GM18867 (cell line): Measurements from ENCODE around the gene L3MBTL2.

Source experiments
- ATAC-seq: cut with Tn5 transposase; IDR thresholded peaks from one replicate; pipeline ENCODE4 v1.9.1; 2021; ENCODE audit warnings: mild to moderate bottlenecking, moderate library complexity; ENCODE audit not compliant: unreplicated experiment

Gene L3MBTL2

DNA sequence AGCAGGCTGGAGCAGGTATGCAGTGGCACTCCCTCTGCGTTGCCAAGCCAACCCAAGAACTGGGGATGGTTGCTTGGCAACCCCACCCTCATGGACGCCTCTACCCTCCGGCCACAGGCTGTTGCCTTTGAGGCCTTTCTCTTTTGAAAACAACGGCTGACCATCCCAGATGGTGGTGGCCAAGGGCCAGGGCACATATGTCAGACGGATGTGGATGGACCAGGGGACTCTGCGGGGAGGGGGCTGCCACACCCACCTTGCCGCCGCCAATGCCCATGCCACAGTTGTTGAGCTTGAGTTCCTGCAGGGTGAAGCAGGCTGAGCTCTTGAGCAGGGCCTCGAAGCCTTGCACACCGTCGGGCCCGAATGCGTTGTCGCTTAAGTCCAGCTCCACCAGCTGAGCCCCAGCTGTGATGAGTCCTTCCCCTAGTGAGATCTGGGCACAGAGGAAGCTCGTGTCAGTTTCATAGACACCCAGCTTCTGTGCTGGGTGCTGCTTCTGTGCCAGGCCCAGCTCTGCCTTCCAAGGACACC lies 59.4 kb downstream of the L3MBTL2 start:
- ATAC-seq = no peak

DNA sequence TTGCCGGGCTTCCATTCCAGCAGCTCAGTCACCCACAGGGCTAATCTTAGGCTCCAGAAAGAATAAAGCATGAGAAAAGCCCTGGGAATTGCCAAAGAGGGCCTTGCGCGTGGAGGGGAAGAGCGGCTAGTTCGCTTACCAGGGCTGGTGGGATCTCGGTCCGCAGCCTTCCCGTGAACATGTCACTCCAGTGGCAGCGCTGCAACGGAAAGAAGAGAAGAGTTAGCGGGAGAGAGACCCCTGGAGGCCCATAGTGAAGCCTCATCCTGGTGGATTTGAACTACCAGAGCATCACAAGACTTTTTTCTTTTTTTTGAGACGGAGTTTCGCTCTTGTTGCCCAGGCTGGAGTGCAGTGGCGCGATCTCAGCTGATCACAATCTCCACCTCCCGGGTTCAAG lies 62.8 kb downstream of the L3MBTL2 start:
- no peak for ATAC-seq

DNA sequence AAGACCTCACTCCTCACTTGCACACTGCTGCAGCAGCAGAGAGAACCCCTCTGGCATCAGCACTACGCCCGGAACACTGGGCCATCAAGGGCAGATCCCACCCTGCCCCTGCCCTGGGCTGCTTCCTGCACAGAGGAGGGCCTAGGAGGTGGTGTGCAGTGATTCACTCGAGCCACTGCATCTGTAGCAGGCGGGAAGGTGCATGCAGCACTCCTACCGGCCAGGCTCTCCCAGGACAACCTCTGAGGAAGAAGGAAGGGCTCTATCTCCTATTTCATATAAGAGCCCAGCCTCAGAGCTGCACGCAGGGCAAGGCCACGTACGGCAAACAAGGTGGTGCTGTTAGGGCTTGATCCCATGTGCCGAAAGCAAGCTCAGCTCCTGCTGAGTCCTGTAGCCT lies 66.7 kb downstream of the L3MBTL2 start:
- ATAC-seq = no peak

DNA sequence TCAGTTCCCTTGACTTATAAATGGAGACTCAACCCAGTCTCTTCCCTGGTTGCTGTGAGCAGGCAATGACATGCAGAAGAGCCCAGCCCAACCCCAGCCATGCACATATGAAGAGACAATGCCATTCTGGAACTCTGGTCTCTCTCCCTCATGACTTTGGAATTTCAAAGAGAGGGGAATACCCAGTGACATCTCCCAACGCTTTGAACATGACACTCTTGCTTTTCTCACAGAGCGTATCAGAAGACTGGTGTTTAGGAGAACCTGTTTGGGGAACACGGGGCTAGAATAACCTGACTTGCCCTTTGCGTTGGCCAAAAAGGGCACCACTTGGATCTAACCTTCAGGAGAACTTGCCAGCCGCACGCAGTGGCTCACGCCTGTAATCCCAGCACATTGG lies 68.0 kb downstream of the L3MBTL2 start:
- ATAC-seq = no peak

DNA sequence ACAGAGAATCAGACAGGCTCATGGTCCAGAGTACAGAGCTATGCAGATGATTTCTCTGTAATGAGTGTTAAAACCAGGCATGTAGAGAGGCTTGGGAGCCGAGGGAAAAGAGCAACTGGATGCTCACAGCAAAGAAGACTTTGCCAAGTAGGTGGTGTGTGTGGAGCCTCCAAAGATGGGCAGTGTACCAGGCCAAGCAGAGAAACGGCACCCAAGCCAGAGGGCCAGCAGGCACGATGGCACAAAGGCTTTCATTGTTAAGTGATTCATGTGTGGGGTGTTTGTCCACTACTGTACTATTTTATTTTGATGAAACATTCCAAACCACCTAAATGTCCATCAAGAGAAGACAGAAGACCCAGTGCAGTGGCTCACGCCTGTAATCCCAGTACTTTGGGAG lies 69.7 kb downstream of the L3MBTL2 start:
- ATAC-seq = no peak

DNA sequence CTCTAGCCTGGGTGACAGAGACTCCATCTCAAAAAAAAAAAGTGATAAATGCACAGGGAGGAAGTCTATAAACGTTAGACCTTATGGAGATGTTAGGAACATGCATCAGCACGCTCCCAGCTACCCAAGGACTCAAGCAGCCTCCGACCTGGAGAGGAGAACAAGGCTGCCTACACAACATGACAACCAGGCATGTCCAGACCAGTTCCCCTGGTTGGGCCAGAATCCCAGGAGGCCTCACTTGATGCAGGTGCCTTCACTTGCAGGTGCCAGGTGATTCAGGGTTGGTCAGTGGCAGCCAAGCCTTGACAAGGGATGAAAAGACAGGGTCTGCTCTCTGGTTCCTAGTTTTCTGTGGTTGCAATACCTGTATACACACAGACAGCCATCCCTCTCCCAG lies 75.0 kb downstream of the L3MBTL2 start:
- ATAC-seq = no peak

DNA sequence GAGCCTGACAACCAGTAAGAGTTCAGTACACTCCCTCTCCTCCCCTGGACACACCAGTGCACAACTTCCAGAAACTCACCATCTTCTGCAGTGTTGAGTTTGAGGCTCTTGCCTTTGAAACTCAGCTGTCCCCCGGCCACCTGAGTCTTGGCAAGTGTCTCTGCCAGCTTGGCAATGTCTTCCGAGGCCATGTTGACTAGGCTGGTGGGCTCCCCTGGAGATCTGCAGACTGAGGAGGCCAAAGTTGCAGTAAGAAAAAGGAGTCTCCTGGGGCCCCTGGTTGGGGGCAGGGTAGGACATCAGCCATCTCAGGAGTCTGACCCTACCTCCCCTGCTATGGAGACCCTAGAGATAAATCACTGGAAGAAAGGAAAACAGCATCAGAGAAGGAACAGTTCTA lies 75.7 kb downstream of the L3MBTL2 start:
- no peak for ATAC-seq
